ENCODE results near the gene ADAMTS17.

The ADAMTS17 gene

GRCh38 chr15:100236981-100237720 is 104.6 kb downstream of the ADAMTS17 start:
- no peak for TF ChIP-seq CTCF (conservative IDR thresholded peaks at IDR 0.05; ENCODE audit: control insufficient read depth, insufficient read depth, low read depth, low read length)
- no peak for DNase-seq (ENCODE audit: low read depth)
- no peak overlapping the region for H3K4me3 ChIP-seq (ENCODE audit: control insufficient read depth, low read depth, low read length)

- TF ChIP-seq CTCF (conservative IDR thresholded peaks at IDR 0.05; ENCODE audit: control insufficient read depth, insufficient read depth, low read depth, low read length), result no peak
- no peak for DNase-seq (ENCODE audit: low read depth)
- H3K4me3 ChIP-seq (ENCODE audit: control insufficient read depth, low read depth, low read length), result no peak overlapping the region
Measured at GRCh38 chr15:100235030-100235617, 106.7 kb downstream of the ADAMTS17 start.

- no peak for TF ChIP-seq CTCF (conservative IDR thresholded peaks at IDR 0.05; ENCODE audit: control insufficient read depth, insufficient read depth, low read depth, low read length)
- H3K4me3 ChIP-seq (ENCODE audit: control insufficient read depth, low read depth, low read length), result no peak overlapping the region
- no peak for DNase-seq (ENCODE audit: low read depth)
Measured at GRCh38 chr15:100234158-100235029, 107.4 kb downstream of the ADAMTS17 start.

- TF ChIP-seq CTCF (conservative IDR thresholded peaks at IDR 0.05; ENCODE audit: control insufficient read depth, insufficient read depth, low read depth, low read length), result no peak
- no peak overlapping the region for H3K4me3 ChIP-seq (ENCODE audit: control insufficient read depth, low read depth, low read length)
- DNase-seq (ENCODE audit: low read depth), result no peak
Measured at GRCh38 chr15:100230784-100231183, 111.0 kb downstream of the ADAMTS17 start.

GRCh38 chr15:100229181-100230163 is 112.3 kb downstream of the ADAMTS17 start:
- no peak for TF ChIP-seq CTCF (conservative IDR thresholded peaks at IDR 0.05; ENCODE audit: control insufficient read depth, insufficient read depth, low read depth, low read length)
- H3K4me3 ChIP-seq (ENCODE audit: control insufficient read depth, low read depth, low read length), result no peak overlapping the region
- DNase-seq (ENCODE audit: low read depth), result no peak

GRCh38 chr15:100227781-100228180 is 114.0 kb downstream of the ADAMTS17 start:
- TF ChIP-seq CTCF (conservative IDR thresholded peaks at IDR 0.05; ENCODE audit: control insufficient read depth, insufficient read depth, low read depth, low read length), result no peak
- H3K4me3 ChIP-seq (ENCODE audit: control insufficient read depth, low read depth, low read length), result no peak overlapping the region
- DNase-seq (ENCODE audit: low read depth), result no peak

All from fibroblast of mammary gland (primary cell).